Stimulated activated CD8-positive, alpha-beta memory T cell treated with anti-CD3 and anti-CD28 coated beads, Interleukin-12 subunit alpha, Interleukin-12 subunit beta, amount 100 ng/mL, for 24 hours (primary cell): Measurements from ENCODE around the gene TNS3.
"Not testable (repeated sequence)": the region's sequence is repeated elsewhere in the genome, so short reads cannot be mapped to it uniquely, and the experiment has no call there.

Experiments used
- DNase-seq: peaks from one replicate; pipeline ENCODE4 v3.0.0-alpha.2; 2020; ENCODE audit errors: extremely low read depth

The TNS3 gene

GRCh38 chr7:47452295-47452694, 129.6 kb downstream of the TNS3 start:
- DNase-seq: no peak

DNA sequence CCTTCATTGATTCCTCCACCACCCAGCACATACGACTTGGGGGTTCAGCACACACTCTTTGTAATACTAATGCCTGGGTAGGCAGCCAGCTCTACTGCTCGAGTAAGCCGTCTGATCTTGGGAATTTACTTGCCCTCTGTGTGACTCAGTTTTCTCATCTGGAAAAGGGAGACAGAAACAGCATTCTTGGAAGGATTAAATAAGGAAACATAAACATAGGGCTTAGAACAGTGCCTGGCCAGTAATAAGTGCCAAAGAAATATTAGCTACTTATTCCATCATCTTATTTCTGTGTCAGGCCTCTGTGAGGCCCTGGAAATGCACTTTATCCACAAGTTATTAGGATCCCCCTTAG, 130.1 kb downstream of the TNS3 start:
- no peak for DNase-seq

GRCh38 chr7:47449810-47450590, 131.9 kb downstream of the TNS3 start:
- DNase-seq: no peak

GRCh38 chr7:47448971-47449370, 132.9 kb downstream of the TNS3 start:
- DNase-seq: no peak

- DNase-seq: no peak
These were observed 134.1 kb downstream of the TNS3 start for GRCh38 chr7:47447621-47448349.

DNA sequence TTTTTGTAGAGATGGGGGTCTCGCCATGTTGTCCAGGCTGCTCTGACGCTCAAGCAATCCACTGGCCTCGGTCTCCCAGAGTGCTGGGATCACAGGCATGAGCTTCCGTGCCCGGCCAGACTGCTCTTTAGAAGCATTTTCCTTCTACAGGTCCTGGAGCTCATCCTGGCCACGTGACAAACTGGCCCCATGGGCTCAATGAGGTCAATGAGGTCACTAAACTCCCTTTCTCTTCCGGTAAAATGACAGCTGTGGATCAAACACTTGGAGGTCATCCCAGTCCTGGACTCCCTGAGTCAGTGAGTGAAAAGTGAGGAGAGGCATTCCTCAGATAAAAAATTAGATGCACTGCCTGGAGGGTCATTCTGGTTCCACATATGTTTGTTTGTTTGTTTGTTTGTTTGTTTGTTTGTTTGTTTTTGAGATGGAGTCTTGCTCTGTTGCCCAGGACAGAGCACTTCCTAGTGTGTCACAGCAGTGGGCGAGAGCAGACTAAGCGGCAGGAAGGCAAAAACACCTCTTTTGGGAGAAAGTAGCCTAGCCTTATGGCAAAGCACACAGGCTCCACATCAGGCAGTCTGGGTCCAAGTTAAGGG, 134.9 kb downstream of the TNS3 start:
- DNase-seq: no peak

DNA sequence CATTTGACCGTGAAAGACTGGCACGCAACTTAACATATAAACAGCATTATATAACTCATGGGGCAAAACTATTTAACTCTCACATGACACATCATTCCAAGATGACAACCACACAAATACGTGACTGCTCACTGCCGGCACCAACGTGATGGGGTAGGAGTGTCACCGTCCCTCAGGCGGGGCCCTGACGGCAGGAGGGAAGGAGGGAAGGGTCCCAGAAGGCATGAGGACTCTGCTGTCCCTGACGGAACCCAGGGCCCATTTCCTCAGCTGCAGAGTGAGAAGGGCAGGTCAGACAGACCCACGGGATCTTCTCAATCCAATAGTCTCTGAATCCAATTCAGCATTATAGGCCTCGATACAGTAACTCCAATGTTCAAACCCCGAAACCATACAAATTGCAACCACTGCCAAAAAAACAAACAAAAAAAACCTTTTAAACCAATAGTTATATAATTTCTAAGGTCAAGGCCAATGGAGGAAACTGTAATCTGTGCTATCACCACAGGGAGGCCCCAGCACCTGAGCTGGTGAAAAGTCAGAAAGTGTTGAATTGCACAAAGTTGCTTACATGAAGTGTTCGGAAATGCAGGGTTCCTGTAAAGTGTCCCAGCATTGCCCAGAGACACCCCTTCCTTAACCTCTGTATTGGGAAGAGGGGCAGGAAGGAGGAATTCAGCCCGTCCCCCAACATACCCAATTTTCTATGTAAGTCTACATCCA, 137.4 kb downstream of the TNS3 start:
- DNase-seq: no peak

- DNase-seq: no peak
These were observed 138.9 kb downstream of the TNS3 start for GRCh38 chr7:47443049-47443448.

GRCh38 chr7:47442605-47442865, 139.4 kb downstream of the TNS3 start:
- no peak for DNase-seq

- no peak for DNase-seq
These were observed 139.9 kb downstream of the TNS3 start for GRCh38 chr7:47441796-47442604.

GRCh38 chr7:47441048-47441447, 140.9 kb downstream of the TNS3 start:
- not testable (repeated sequence) for DNase-seq

GRCh38 chr7:47440320-47440719, 141.6 kb downstream of the TNS3 start:
- no peak for DNase-seq

DNA sequence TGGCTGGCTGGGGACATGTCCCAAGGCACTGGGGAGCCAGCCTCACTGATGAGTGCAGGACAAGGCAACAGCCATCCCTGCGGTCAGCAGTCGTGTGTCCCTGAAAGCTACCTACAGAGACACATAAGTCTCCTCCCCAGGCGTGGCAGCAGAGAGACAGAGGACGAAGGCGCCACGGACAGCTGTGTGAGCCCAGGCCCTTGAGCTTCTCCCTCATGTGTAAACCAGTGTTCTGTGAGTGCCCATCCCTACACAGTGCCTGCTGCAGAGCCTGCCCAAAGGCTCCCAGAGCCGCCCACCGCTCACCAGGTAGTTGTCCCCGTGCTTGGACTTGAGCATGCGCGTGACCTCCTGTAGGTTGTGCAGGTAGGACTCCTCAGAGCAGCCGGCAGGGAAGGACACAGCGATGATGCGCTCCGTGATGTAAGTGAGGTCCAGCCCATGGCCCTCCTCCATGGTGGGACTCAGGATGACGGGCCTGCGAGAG, 142.7 kb downstream of the TNS3 start:
- DNase-seq: no peak

DNA sequence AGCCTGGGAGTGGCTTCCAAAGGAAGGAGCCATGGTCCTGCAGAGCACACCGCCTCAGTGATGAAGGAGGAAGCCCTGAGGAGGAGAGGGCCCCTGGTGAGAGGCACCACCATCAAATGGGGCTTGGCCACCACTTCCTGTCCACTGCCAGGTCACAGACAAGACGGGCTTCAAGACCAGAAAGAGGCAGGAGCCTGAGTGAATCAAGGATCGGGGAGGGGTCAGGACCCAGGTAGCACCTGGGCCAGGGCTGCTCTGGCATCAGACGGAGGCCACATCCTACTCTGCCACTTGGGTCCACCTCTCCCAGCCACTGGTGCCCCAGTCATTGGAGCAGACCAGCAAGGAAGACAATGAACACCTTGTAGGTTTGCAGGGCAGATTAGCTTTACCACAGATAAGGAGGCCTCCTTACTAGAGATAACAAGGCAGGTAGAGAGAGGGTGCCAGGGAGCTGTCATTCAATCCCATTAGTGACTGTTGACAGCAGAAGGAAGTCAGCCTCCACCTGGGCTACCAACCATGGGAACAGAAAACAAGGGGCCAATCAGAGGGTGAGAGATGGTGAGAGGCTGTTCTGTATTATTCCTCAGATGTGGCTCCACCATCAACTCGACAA, 143.4 kb downstream of the TNS3 start:
- no peak for DNase-seq

- DNase-seq: no peak
These were observed 146.0 kb downstream of the TNS3 start for GRCh38 chr7:47435889-47436312.

- no peak for DNase-seq
These were observed 148.4 kb downstream of the TNS3 start for GRCh38 chr7:47433564-47433895.

DNA sequence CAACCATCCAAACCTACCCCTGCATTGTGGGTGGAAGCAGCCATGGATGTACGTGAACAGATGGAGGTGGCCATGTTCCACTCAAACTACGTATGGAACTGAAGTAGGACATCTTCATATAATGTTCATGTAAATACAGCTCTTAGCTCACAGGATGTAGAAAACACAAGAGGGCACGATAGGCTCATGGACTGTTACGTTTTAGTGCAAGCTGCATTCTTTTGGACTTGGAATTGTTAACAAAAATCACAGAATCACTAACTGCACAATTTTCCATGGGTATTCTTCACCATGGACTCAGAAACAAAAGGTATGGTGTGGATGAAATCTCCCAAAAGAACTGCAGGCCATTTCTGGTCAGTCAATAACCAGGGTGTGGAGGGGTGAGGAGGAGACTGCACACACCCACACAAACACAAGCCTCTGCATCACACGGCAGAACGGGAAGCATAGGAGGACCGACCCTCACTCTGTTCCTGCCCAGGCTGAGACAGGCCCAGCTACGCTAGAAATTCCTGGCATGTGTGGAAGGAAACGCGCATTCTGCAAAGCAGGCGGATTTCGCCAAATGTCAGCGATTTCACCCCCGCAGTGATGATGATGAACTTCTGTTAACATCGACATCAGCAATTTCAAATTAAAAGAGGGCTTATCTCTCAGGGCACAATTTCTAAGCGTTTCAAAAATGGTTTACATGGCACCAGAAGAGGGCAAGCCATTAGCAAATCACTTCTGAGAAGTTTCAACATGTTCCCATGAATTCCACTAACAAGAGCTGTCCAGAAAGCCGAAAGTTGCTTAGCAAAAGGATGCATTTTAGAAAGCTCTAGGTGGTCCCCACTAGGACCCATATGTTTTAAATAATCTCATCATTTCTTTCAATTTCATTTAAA, 149.0 kb downstream of the TNS3 start:
- no peak for DNase-seq

- no peak for DNase-seq
These were observed 151.5 kb downstream of the TNS3 start for GRCh38 chr7:47430422-47430821.

GRCh38 chr7:47428768-47429472, 153.0 kb downstream of the TNS3 start:
- no peak for DNase-seq
